Lung microvascular endothelial cell (primary cell): ENCODE data around the gene CCDC61. TPM values are rescaled to one million over a fixed set of nuclear protein-coding genes. Genes with fewer than 3 reads are reported as not detected.

Source experiments
- DNase-seq, 2 donors: peaks; one replicate each; pipeline versions ENCODE4 v3.0.0 to v3.0.0-alpha.2; 2010; ENCODE audit warnings: low read depth in 2 of 2
- total RNA-seq: library from RNA; depleted of rRNA; stranded (reverse); fragments of >200 nt; gene quantifications from 2 replicates; pipeline ENCODE4 v1.2.1, GENCODE V29; 2014

The CCDC61 gene
- total RNA-seq, 1 donor from 2014 or later = 6.0 TPM

DNA sequence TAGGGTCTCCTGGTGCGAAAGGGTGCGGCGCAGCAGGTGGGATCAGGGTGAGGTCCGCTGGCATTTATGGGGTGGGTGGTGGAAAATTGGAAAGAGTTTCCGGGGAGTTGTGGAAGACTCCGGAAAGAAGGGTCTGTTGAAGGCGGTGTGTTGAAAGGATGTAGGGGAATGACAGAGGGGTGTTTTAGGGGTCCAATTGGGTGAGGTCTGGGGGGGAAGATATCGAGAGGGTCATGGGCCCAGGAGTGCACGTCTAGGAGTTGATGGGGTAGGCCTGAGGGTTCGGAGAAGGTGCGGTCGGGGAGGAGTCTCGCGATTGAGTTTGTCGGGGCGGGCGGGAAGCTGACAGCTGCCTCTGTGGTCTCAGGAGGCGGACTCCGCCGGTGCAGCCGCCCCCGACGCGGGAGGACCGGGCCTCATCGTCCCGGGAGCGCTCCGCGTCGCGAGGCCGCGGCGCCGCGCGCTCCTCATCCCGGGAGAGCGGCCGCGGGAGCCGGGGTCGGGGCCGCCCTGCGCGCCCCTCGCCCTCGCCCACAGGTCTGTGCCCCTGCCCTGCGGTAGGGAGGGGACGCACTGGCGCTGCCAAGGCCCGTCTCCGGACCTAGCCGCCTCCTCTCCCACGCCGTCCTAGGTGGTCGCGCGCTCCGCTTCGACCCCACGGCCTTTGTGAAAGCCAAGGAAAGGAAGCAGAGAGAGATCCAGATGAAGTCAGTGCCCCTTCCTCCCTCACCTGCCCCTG, 20.6 kb downstream of the CCDC61 start:
- DNase-seq = no peak

DNA sequence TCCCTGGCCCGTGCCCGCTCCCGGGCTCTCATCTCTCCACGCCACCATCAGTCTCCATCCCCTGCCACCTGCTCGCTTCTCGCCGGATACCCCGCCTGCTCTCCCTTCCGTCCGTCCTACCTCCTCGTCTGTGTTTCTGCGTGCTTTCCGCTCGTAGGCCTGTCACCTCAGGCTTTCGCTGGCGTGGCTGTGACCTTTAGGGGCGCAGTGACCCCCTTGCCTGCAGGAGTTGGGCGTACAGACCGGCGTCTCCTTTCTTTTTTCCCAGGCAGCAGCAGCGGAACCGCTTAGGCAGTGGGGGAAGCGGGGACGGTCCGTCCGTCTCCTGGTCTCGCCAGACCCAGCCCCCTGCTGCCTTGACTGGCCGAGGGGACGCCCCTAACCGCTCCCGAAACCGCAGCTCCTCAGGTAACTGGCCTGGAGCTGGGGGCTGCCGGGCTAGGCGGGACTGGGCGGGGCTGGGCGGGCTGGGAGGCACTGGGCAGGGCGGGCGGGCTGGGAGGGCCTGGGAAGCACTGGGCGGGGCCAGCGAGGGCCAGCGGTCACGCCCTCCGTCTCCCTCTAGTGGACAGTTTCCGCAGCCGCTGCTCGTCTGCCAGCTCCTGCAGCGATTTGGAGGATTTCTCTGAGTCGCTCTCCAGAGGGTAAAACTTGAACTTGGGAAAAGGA, 21.3 kb downstream of the CCDC61 start:
- peak; percentile 80 to 85 for DNase-seq

DNA sequence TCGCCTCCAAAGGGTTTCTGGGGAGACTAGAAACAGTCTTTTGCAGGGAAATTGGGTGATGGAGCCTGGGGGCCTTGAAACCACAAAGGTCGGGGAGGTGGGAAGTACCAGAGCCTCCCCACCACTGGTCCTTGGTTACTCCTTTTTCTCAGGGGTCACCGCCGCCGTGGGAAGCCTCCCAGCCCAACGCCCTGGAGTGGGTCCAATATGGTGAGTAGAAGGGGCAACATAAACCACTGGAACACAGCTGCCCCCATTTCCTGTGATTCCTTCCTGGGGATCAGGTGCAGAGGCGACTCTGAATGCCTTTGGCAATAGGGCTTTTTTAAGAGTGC, 21.8 kb downstream of the CCDC61 start:
- no peak for DNase-seq

- no peak for DNase-seq
Observed at GRCh38 chr19:46017874-46018675, 22.8 kb downstream of the CCDC61 start.

- no peak for DNase-seq
Observed at GRCh38 chr19:46018729-46019251, 23.5 kb downstream of the CCDC61 start.

DNA sequence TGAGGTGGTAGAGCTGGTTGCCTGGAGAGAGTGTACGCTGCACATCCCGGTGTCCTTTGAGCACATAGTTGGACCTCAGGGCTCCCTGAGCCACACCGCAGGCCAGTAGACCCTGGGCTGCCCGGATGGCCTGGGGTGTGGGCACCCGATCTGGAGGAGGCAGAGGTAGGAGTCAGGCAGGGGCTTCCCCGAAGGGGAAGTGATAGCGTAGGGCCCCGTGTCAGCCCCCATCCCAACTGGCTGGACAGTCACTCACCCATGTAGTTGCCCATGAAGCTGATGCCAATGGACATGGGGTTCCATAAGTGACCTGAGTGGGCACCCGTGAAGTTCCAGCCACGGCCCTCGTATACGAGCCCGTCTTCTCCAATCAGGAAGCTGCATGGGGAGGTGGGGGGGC, 24.0 kb downstream of the CCDC61 start:
- no peak for DNase-seq

GRCh38 chr19:46020819-46021125, 25.5 kb downstream of the CCDC61 start:
- DNase-seq = no peak

DNA sequence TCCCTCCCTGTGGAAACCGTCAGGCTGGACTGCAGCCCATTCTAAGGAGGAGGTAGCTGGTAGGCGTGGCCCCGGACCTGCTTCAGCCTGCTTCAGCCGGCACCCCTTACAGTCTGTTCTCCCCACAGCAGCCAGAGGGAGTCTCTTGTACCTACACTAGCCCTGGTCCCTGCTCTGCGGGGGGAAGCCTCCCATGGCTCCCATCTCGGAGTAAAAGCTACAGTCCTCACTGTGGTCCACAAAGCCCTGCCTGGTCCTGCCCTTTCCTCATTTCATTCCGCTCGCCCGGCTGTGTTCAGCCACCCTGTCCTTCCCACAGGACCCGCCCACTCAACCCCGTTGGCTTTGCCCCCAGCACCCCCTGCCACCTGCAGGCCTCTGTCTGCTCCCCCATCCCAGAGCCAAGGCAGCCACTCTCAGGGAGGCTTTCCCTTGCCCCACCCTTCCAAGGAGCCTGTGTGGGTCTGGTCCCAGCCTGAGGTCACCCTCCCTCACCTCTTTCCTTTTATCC, 26.3 kb downstream of the CCDC61 start:
- no peak for DNase-seq

DNA sequence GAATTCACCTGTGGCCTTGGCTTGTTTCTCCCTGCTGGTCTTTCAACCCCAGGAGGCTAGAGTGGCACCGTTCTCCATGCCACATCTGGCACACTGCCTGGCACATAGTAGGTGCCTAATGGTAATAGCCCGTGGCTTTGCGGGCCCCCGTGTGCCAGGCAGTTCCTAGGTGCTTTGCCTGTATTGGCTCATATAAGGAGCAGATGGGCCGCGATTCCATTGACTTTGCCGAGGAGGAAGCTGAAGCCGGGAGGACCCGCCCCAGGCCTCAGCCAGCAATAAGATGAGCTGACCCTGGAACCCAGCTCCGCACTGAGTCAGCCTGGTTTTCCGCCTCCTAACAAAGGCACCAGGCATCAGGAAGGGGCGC, 26.8 kb downstream of the CCDC61 start:
- DNase-seq = peak in 1 of 2 donors; percentile 50

DNA sequence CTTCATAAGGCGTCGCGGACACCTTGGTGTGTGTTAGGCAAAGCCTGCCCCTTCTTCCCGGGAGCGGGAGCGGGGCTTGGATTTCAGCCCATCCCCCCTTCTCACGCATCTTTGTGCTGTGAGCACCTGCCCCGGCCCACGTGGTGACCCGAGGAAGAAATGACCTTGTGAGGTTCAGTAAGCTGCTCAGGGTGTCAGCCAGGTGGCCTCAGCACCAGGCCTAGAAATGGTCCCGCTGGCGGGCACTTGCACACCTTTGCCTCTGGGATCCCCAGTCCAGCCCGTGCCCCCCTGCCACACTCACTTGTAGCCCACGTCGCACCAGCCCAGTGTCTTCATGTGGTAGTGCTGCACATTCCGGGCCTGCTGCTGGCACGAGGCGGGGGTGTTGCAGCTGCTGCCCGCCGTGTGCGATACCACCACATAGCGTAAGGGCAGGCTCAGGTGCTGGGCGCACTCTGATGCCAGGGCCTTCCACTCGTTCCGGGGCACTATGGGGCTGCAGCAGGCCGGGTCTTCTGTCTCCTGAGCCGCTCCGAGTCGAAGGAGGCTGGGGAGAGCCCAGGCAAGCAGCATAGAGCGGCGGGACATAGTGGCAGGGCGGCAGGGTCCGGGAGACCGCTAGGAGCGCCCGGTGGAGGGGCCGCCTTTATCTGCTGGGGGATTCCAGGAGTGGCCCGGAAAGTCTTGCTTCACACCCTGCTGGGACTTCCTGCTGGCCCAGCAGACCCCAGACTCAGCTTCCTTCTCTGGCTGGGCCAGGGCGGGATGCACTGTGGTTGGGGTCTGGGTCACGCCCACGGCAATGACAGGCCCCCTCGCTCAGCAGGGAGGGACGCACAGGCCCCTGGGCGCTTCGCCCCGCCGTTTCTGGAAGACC, 27.4 kb downstream of the CCDC61 start, which contains the start of gene PGLYRP1:
Gene PGLYRP1, minus strand, starts transcription at position 623 of the 880 bp plus-strand sequence. Its CDS starts 32 bp downstream, at position 591.
- no peak for DNase-seq

- DNase-seq = no peak
Observed at GRCh38 chr19:46023311-46023779, 28.1 kb downstream of the CCDC61 start.

DNA sequence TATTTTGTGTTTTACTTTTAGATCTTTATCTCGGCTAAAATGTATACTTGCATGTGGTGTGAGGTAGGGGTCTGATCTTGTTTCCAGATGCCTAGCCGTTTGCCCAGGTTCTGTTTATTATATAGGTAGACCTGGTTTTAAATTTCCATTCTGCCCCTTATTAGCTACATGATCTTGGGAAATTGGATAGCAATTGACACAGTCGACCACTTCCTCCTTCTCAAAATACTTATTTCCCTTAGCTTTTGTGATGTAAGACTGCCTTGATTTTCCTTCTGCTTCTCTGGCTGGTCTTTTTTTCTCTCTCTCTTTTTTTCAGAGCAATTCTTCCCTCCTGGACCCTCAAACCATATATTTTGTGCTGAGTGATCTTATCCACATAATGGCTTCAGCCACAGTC, 30.6 kb downstream of the CCDC61 start:
- no peak for DNase-seq

- no peak for DNase-seq
Observed at GRCh38 chr19:46030812-46031550, 35.7 kb downstream of the CCDC61 start.

DNA sequence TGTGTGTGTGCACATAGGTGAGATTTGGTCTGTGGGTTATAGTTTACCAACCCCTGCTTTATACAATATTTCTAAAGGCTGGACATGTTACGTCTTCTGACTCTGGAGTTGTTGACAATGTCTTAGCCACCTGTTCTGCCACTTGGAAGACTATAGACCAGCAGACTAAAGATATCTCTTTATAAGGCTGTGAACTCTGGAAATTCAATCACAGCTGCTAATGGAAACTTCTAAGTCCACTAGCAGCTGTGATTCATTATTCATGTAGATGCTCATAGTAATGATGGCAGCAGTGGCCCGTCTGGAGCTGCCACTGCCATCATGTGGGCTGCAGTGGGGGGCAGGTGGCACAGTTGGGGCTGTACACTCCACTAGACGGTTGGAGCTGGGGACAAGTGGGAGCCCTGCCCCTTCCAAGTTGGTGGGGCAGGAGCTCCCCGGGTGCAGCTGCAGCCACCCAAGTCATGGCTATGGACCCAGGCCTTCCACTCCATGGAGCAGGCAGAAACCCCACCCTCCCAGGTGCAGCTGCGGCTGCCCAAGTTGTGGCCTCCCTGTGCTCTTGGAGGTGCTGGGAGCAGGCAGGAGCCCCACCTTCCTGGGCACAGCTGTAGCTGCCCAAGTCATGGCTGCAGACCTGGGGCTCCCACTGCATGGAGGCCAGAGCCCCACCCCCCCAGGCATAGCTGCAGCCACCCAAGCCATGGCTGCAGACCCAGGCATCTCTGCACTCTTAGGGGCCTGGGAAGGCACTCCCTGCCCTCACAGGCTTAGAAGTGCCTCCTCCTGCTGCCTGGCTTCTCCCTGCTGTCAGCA, 36.7 kb downstream of the CCDC61 start:
- DNase-seq = no peak

- DNase-seq = no peak
Observed at GRCh38 chr19:46032597-46033025, 37.3 kb downstream of the CCDC61 start.

- no peak for DNase-seq
Observed at GRCh38 chr19:46033401-46033800, 38.1 kb downstream of the CCDC61 start.

- no peak for DNase-seq
Observed at GRCh38 chr19:46035546-46035945, 40.3 kb downstream of the CCDC61 start.

GRCh38 chr19:46035986-46036743, 40.9 kb downstream of the CCDC61 start:
- no peak for DNase-seq

DNA sequence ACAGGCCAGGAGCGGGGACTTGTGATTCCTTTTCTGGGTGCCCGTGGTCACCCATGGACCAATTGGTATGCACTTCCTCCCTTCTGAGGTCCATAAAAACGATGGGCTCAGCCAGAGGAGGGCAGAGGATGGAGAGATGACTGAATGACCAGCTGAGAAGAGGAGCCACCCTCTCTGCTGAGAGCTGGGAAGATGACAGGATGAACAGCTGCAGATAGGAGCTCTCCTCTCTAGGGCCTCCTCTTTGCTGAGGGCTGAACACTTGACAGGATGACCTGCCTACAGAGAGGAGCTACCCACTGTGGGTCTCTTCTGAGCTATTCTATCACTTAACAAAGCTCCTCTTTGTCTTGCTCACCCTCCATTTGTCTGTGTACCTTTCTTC, 41.5 kb downstream of the CCDC61 start:
- DNase-seq = no peak
